Lung microvascular endothelial cell (primary cell): ENCODE measurements around the gene XKRX. TPM values are rescaled to one million over a fixed set of nuclear protein-coding genes. Genes with fewer than 3 reads are reported as not detected.
A peak's percentile ranks its signal among the peaks of the same experiment; 100 is the strongest.

Experiments
- DNase-seq, 2 donors: peaks; one replicate each; pipeline versions ENCODE4 v3.0.0 to v3.0.0-alpha.2; 2010; ENCODE audit warnings: low read depth in 2 of 2
- total RNA-seq: library from RNA; depleted of rRNA; stranded (reverse); fragments of >200 nt; gene quantifications from 2 replicates; pipeline ENCODE4 v1.2.1, GENCODE V29; 2014

Gene XKRX
- total RNA-seq = under 0.01 TPM in 2 replicates

DNA sequence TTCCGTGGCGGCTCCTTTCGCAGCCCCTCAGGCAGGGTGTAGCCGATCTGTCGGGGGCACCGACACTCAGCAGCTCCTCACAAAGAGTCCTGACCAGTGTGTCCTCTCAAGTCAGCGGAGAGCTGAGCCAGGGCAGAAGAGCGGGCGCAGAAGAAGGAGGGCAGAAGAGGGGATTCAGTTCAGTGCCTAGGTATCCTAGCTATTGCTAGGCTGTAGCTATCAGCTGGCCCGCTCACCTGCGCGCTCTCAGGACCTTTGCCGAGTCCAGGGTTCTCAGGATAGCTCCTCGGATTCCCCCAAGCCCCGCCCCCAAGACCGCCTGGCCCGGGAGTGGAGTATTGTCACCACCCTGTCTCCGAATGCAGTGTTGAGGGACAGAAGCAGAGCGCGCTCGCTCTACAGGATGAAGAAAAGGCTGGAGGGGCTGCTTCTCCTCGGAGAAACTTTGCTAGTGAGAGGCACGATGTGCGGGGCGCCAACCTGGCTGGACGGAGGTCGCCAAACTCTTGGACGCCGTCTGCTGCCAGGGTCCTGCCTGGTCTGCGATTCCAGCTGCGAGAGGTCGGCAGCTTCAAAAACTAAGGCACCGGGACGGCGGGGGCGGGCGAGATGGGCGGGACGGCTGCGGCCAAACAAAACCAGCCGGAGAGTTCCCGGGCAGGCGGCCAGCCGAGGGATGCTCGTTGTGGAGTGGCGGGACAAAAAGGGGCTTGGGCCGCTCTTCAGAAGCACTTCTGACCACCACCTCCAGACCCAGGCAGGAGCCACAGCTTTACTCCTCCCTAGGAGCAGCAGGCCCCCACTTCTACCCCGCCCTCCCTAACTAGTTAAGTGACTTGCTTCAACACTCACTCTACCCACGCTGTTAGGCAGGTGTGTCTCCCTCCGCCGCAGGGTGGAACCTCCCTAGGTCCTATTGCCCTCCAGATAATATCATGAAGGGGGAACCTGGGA, at the start of gene XKRX:
TSS of gene XKRX (minus strand) at position 258 of the 954 bp plus-strand sequence. CDS start 613 bp downstream, outside the sequence.
- DNase-seq = peak; percentile 16 to 19

DNA sequence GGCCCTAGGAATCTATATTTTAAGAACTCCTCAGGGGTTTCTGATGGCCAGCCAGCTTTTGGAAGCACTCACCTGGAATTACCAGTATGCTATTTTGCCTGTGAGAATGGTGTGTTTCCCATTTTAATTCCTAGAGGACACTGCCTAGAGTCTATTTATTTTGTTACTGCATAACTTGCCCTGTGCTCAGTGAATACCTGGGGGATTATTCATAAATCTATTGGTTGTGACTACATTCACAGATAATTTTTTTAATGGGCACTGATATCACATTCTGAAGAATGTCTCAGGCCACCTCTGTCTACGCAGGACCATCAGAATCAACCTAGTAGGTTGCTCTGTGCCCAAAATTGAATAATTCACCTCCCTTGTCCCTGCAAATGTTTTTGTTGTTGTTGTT, 47.5 kb upstream of the XKRX start:
- DNase-seq = no peak

DNA sequence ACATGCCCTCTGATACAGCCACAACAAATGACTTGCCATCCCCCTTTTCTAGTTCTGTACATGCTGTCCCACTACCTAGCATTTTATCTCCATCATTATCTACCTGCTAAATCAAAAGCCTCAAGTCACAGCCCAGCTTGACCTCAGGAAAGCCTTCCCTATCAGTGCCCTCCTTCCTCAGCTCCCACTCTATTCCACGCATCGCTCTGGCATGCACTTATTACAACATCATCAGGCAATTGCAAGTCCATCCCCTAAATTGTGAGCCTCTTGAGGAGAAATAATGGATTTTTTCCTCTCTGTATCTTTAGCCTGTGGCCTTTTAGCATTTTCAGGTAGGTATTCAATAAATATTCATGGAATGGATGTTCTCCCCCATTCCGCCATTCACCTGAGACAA, 46.5 kb upstream of the XKRX start:
- no peak for DNase-seq

DNA sequence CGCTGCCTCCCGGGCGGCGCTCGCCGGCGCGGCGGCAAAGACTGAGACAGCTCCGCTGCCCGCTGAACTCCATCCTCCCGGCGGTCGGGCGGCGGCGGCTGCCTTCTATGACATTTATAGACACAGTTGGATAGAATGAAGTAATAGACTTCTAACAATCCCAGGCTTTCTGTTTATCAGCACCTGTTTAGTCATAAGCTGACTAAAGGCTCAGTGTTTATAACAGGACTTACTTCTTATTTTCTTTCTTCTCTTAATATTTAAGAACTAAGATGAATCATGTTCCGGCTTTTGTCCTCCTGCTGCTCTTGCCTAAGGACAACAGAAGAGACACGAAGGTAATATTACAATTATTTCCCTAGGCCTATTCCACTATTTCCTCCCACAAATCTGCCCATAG, 44.7 kb upstream of the XKRX start:
- peak in 1 of 2 donors; percentile 87 for DNase-seq

DNA sequence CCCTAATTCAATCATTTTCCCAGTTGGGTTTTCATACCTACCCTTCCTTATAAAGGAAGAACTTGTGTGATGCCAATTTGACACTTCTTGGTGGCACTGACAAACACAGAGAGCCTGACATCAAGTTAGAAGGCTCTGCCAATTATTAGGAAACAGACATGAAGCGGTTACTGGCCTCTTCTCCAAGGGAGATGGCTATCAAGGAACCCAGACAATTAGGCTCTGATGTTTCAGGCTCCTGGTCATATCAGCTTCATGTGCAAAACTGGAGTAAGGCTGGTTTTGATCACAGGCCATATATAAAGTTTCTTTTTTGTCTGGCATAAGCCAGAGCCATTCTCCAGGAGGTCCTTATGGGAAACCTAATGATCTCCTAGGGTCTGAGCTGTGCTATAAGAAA, 41.2 kb upstream of the XKRX start:
- no peak for DNase-seq

DNA sequence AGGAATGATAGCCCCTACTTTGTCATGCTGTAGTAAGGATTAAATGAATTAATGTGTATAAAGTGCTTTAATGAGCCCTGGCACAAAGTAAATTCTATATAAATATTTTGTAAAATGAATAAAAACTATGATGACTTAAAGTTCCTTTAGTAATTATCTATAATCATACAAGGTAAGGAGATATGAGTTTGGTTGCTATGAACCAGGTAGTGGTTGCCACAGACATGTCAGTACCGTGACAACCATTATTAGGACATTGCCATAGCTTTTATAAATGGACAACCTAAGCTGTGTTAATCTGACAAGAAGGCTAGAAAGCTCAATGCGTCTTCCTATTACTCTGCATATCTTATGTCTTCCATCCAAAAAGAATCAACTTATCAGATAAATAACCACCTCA, 40.7 kb upstream of the XKRX start, which contains the start of gene ARL13A:
TSS of gene ARL13A (plus strand) at position 301 of the 400 bp plus-strand sequence. CDS start 3,982 bp downstream, outside the sequence.
- DNase-seq = no peak

DNA sequence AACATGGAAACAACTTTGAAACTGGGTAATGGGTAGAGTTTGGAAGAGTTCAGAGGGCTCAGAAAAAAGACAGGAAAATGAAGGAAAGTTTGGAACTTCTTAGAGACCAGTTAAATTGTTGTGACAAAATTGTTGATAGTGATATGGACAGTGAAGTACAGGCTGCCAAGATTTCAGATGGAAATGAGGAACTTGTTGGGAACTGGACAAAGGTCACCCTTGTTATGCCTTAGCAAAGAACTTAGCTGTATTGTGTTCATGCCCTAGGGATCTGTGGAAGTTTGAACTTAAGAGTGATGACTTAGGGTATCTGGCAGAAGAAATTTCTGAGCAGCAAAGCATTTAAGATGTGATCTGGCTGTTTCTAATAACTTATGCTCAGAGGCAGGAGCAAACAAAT, 35.6 kb upstream of the XKRX start:
- DNase-seq = peak in 1 of 2 donors; percentile 16

DNA sequence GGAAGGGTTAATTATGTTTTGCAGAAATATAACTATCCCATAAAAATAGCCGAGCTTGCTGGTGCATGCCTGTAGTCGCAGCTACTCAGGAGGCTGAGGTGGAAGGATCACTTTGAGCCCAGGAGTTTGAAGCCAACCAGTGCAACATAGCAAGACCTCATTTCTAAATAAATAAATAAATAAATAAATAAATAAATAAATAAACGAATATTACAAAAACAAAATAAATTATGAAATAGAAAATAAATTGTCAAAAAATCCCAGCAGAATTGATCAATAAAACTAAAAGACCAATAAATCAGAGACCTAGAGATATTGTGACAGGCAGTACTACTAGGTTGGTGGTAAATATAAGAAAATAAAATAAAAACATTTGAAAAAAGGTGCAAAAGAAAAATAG, 34.1 kb upstream of the XKRX start:
- DNase-seq = no peak

DNA sequence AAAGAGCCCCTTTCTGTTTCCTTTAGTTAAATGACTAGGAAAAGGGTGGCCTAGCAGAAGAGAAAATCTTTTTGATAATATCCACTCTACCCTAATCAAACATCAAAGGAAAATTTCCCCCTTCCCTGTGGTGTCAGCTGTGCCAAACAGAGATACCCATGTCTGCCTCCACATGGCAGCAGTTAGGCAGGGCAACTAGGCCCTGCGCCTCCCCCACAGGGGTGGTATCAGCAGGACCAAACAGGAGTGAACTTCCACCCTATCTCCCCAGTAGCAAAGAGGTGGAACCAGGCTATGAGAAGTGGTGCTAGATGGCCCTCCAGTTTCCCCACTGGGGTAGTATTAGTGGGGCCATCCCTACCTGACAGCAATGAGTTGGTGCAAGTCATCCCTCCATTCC, 19.8 kb upstream of the XKRX start:
- no peak for DNase-seq

DNA sequence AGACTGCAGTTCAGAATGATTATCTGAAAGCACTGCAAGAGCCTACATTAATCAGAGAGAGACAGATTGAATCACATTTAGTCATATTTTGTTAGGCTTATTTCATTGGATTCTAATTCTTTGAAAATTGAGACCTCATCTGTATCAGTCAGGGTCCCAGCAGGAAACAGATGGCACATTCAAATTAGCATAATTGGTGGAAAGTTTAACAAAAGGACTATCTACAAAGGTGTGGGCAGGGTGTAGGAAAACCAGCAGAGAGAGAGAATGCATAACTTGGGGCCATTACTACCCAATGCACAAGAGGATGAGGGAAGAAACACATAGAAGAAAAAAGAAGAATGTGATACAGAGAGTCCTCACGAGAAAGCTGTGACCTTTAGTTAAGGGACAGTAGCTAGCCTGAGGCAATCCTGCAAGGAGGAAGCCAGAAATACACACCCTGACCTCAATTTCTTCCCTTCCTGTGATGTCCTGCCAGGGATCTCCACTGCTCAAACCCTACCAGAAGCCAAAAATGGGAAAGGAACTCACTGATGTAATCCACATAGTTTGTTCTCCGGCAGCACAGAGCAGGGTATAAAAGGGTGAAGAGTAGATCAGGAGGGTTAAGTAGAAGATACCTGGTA, 17.7 kb upstream of the XKRX start:
- no peak for DNase-seq

DNA sequence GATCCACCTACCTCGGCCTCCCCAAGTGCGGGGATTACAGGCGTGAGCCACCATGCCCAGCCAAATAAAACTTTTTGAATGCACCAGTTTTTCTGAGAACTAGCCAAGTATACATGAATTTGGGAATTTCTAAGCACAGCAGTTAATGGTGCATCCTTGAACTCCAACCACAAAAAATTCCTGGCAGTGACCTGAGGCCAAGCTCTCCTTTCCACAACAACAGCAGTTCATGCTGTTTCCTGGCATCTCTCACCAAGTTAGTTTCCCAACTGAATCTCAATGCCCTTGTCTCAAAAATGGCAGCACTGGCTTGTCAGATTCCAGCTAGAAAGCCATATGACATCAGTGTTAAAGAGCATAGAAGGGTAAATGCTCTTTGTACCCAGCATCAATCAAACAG, 15.9 kb upstream of the XKRX start:
- DNase-seq = no peak

DNA sequence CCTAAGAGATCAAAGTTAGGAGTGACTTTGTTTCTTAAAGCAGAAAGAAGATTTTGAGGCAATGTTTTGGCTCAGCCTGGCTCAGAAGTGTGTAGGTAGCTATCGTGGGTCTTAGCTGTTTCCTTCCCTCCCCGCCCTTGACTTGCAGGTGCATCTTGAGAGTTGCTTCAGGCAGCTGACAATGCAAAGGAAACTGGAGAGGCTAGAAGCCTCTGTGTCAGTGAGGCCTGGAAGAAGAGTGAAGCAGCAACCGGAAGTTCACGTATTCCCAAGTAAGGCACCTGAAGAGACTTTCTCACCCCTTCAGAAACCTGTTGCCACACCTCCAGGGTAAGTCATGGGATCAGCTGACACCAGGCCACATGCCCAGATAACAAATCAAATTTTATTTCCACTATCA, 10.6 kb upstream of the XKRX start:
- DNase-seq = no peak

DNA sequence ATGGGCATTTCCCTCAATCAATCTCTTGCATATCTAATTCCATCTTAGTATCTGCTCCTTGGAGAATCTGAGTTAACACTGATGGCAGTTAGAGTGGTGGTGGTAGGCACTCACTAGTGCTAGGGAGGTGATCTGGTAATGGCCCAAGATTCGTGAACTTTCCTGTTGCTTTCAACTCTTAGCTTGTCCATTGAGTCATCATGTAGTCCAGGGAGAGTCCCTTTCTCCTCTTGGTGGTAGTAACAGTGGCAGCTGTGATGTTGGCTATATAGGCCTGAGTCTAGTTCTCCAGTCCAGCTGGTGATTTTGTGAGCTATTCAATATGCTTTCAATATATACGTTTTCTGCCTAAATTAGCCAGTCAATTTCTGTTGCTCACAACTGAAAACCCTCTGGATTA, 7.0 kb upstream of the XKRX start:
- no peak for DNase-seq

DNA sequence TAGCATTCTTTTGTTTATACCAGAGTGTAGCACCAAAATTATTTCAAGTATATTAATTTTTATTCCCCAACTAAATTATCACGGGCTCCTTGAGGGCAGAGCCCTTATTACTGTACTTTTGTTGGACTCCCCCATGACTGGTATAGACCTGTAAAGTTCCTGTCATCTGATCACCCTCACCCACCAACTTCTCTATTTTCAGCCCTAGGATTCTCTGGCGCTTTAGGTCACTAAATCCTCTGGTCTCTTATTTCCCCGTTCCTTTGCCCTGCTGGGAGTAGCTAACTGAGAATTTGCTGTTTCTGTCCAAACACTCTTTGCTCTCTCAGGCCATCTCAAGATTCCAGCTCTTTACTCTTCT, 3.2 kb upstream of the XKRX start:
- no peak for DNase-seq

DNA sequence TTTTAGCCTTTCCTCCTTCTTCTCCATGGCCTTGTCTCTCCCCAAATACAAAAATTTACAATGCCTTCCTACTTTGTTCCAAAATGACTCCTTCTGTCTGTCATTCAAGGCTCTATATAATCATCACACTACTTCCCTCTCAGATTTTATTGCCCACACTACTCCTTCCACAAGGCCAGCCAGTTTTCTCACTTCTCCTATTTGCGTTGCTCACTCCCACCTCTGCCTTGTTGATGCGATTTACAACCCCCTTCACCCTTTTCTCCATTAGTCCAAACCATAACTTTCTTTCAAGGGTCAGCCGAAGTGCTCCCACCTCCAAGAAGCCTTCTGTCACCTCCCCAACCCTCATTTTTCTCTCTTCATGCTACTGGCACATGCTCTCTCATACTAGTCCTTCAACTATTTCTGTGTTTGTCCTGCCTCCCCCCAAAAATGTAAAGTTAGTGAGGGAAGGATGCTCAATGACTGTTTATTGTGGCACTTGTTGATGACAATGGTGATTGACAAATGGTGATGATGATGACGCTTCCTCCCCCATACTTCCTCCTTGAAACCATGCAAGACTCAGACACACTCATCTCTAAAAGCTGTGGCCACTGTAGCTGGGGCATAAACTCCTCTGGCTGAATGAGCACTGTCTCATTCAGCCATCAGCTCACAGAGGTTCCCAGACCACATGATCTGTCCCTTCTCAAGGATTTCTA, 2.7 kb upstream of the XKRX start:
- no peak for DNase-seq

DNA sequence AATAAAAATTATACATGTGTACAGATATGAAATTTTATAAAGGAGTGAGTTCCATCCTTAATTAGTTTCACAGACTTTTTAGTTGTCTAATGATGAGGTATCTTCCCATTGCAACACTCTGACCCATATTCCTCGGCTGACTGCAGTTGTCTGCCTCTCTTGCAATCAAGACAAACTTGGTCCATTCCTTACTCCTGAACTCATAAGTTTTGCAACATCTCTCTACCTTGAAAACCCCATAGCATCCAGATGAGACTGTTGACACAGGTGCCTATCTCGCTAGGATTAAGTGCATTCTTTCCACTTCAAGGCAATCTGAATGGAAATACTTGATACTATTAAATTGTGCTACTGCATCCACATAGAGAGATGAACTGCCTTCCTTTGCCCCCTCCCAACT, 2.3 kb downstream of the XKRX start:
- DNase-seq = no peak

DNA sequence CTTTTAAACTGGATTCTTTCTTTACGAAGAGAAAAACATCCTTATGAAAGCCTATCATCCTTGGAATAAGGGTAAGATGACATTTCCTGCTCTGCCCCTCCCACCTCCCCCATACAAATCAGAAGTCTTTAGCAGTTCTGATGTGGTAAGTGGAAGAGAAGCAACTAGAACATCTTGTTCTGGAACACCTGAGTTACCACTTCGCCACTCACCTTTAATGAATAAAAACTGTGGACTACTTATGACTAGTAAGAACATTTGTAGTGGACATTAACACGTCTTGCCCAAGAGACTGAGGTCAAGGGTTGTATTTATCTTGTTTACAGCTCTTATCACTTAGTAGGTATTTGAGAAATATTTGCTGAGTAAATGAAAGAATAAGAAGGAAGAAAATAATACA, 4.3 kb downstream of the XKRX start:
- DNase-seq = no peak

DNA sequence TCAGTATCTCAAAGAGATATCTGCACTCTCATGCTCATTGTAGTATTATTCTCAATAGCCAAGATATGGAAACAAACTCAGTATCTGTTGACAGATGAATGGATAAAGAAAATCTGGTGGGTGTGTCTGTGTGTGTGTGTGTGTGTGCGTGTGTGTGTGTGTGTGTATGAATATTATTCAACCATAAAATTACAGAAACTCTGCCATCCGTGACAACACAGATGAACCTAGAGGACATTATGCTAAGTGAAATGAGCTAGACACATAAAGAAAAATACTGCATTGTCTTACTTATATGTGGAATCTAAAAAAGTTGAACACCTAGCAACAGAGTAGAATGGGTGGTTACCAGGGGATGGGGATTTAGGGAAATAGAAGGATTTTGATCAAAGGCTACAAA, 13.2 kb downstream of the XKRX start:
- DNase-seq = no peak

DNA sequence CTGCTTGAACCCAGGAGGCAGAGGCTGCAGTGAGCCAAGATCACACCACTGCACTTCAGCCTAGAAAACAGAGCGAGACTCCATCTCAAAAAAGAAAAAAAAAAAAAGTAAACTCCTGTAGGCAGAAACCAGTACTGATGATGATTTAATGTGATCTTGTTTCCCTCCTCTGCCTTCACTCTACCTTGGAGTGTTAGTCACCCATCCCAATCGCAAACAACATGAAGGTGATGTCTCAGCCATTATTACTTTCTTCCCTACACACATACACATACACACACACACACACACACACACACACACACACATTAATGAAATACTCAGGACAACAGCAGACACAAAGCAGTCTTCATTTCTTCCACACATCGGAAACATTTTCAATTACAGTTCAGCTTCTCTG, 15.6 kb downstream of the XKRX start:
- DNase-seq = peak in 1 of 2 donors; percentile 8

DNA sequence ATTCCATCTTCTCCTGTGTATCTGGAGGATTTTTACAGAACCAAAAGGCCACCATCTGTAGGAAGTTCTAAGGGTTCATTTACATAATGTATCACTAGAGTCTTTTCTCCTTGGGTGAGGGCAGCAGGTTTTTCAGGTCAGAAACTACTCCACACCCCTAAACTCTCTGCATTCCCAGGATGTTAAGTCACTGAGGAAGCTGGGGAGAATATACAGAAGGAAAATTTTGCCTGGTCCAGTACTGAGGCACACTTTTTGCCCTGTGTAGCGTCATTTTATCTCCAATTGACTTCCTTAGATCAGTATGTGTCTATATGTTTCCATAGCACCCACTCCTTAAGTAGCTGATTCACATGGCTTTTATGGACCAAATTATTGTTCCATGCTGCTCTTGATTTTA, 17.0 kb downstream of the XKRX start:
- DNase-seq = peak in 1 of 2 donors; percentile 42

DNA sequence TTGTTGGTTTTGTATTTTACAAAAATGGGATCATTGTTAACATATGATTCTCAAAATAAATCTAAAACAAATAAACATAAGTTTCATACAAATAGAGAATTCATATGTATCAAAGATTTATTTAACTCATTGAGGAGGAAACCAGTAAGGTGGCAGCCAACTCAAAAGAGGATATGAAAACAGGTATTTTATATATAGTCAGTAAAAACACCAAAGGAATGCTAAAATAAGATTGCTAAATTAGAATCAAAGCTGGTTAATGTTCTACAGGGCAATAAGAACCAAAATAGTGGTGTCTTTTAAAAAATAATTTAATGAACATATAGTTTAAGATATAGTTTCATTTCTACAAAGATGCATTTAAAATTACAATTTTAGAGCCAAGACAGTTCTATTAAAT, 23.1 kb downstream of the XKRX start:
- DNase-seq = no peak

DNA sequence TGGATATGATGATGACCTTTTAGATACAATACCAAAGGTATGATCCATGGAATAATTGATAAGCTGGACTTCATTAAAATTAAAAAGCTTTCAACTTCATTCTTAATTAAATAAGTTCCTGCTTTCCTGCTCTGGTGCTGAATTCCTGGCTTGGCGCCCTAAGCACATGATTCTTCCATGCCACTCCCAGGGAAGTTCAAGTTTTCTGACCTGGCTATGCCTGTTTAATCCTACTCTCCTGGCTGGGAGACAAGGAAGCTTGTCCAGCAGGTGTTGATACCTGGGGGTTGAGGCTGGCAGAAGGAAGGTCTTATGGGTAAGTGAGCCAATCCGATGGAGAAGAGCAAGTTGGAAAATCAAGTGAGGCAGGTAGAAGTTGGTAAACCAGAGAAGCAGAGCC, 24.3 kb downstream of the XKRX start:
- no peak for DNase-seq
